GM18861 (cell line): ENCODE measurements around the gene FBXW12.

Experiments used
- ATAC-seq: cut with Tn5 transposase; IDR thresholded peaks from one replicate; pipeline ENCODE4 v1.9.1; 2021; ENCODE audit not compliant: unreplicated experiment

FBXW12 gene

GRCh38 chr3:48407542-48408099, 35.6 kb downstream of the FBXW12 start:
- no peak for ATAC-seq

DNA sequence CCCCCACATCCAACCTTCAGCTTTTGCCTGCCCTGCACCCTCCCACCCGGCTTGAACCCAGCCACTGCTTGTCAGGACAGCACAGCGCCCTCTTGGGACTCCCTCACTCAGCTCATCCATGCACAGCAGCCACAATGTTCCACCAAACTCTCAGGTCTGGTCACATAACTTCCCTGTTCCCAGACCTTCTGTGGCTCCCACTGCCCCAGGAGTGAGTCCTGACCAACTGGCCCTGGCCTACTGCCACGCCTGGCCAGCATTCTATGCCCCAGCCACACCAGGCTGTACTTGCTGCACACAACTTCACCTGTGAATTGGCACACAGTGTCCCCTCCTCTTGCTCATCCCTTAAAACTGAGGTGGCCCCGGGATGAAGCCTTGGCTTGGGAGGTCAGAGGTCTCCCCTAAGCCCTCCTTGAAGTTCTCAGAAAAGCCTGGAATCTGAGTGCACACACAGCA, 36.8 kb downstream of the FBXW12 start:
- no peak for ATAC-seq

GRCh38 chr3:48409291-48410201, 37.5 kb downstream of the FBXW12 start:
- ATAC-seq, result no peak

DNA sequence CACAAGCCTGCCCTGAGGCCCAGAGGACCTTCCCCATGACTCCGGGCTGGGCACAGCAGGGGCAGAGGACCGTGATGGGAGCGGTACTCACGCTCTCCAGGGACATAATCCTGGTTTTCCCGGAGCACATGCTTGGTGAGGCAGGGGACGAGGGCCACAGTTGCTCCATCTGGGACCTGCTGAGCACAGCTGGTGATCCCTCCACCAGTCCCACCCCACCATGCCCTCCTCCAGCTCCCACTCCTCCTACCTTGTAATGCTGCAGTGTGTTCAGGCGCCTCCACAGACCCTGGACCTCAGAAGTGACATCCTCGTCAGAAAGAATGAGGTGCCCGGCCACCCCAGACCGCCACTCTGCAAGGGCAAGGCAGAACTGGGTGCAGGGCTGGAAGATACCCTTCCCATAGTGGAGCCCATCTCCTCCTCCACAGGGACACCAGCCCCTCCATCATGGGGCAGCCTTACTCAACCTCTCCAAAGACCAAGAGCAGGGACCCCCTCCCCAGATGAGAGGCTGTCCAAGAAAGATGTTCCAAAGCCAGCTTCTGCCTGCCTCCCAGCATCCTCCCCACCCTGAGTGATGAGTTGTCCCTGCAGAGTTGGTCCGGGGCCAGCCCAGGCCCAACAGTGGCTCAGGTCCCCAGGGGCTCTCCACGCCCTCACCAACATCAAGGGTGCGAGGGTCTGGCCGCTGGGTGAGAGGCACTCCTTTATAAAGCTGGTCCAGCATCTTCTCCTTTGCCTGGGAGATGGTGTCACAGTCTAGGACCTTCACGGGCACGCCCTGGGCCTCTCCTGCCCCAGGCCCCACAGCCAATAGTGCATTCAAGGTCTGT, 38.4 kb downstream of the FBXW12 start:
- no peak for ATAC-seq

DNA sequence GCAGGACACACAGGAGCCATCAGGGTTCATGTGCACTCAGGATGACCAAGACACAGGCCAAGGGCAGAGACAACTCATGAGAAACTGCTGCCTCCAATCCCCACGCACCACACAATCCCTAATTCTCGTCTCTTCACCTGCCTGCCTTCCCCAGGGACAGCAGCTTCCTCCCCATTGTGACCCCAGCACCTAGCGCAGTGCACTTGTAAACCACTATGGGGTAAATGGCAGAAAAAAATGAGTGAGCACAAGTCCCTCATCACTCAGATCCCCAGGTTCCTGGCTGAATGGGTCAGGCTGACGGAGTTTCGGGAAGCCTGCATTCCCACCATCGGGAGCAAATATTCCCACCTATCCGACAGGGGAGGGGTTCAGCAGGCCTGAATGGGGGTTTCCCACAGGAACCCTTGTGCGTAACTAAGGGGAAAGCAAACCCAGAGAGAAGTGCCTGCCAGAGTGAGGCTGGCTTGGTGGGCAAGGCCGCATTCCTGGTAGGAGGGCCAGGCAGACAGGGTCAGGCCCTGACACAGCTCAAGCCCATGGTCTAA, 39.1 kb downstream of the FBXW12 start:
- ATAC-seq, result no peak

DNA sequence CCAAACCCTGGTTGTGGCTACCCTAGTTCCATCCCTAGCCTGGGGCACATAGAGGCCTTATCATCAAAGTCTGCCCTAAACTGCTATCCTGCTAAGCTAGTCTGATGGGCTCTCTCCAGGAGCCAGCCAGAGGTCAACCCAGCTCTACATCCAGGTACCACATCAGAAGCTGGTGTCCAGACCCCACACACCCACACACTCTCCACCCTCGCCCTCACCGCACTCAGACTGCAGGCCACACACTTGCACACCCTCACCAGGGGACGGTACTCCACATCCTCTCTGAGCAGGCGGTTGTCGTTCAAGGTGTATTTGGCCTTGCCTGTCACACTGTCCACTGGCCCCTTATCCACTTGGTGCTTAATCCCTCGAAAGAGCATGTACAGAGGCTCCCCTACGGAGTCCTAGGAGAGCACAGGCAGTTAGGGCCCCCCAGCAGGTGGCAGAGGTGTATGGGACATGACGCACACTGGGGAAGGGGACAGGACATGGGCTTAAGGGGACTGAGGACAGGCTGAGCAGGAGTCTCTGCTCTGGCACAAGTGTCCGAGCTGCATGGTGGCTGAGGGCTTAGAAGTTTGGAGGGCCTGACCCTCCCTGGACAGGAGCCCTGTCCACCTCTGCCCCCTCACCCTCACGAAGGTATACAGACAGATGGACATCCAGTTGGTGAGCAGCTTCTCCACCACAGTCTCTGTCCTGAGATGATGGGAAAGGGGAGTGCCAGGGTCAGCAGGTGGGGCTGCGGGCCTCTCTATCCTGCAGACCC, 39.8 kb downstream of the FBXW12 start:
- no peak for ATAC-seq

- ATAC-seq, result no peak
Measured at GRCh38 chr3:48412375-48413001, 40.5 kb downstream of the FBXW12 start.

GRCh38 chr3:48413086-48413485, 41.1 kb downstream of the FBXW12 start:
- no peak for ATAC-seq

- no peak for ATAC-seq
Measured at GRCh38 chr3:48413611-48414010, 41.6 kb downstream of the FBXW12 start.

GRCh38 chr3:48414376-48415250, 42.6 kb downstream of the FBXW12 start:
- no peak for ATAC-seq

- ATAC-seq, result no peak
Measured at GRCh38 chr3:48415251-48415953, 43.4 kb downstream of the FBXW12 start.

DNA sequence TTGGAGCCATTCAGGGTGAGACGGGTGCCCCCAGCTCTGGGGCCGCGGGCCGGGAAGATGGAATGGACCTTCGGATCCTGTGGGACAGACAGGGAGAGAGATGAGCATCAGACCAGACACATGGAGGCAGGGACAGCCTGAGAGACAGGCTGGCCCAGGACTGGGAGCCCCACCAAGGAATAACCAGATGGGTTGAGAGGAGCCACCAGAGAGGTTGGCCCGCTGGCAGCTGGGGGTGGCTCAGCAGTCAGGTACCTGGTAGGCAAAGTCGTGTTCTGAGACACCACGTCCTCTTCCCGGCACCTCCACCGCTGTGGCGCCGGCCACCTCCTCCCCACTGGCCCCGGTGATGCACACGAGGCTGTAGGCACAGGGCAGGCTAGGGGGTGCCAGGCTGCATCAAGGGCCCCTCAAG, 44.1 kb downstream of the FBXW12 start:
- ATAC-seq, result no peak

DNA sequence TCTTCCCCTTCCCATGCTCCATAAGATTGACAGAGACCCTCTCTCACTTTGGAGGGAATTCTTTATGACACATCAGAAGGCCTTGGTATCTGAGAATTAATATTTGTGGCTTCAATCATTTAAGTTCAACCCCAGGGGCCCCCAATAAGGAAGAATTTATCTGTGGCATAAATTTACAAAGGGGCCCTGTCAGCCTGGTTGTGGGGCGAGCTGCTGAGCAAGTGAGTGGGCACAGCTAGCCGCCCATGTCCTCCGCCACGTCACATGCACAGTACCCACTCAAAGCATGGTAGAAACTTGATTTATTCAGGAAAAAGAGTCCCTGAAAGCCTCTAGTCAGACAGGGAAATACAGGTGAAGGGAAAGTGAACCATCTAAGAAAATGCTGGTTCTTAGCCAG, 44.5 kb downstream of the FBXW12 start:
- no peak for ATAC-seq

DNA sequence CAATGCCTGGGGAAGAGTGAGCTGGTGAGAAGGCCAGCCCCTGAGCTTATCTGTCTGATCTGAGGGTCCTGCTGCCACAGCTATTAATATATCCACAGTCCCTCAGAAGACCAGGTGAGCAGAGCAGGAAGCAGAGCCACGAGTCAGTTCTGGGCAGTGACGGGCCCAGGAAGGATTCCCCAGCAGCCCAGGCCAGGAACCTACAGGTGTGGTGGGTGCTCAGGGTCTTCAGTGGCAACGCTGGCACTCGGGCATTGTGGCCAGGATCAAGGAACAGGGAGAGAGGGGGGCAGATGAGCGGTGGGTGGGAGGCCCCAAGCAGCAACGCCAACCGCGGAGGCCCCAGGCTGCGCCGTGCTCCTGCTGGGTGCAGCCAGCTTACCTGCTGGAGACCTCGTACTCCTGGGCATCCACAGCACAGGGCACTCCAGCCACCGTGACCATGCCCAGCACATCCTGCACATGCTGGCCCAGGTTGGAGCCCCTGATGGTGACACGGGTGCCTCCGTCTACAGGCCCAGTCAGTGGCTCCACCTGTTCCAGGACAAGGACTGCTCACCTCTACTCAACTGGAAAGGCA, 45.6 kb downstream of the FBXW12 start:
- no peak for ATAC-seq

DNA sequence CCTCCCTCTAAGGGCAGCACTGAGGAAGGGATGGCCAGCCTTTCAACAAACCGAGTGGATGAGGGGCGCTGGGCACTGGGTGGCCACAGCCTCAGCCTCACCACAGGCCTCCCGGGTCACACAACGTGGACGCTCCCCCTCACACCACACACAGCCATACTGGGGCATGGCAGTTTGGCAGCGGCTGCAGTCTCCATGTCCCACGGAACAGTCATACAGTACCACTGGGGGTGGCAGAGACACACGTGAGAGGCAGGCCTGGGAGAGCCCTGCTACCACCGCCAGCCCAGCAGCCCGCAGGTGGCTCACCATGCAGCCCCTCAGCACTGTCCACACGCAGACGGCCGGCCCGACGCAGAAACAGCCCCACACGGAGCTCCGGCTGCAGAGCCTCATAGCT, 46.1 kb downstream of the FBXW12 start:
- ATAC-seq, result no peak

DNA sequence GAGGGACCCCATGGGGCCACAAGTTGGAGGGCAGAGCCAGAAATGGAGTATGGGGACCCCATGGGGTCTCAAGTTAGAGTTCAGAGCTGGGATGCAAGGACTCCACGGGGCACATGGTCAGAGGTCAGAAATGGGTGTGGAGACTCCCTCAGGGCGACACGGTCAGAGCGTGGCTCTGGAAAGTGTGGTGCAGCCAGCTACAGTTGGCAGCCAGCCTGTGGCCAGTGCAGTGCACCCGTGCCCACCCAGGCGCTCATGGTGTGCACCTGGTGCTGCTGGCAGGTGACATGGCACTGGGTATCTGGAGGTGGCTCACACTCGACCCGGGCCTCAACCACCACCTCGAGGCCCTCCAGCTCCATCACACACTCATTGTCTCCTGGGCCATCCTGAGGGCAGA, 46.6 kb downstream of the FBXW12 start:
- ATAC-seq, result no peak

DNA sequence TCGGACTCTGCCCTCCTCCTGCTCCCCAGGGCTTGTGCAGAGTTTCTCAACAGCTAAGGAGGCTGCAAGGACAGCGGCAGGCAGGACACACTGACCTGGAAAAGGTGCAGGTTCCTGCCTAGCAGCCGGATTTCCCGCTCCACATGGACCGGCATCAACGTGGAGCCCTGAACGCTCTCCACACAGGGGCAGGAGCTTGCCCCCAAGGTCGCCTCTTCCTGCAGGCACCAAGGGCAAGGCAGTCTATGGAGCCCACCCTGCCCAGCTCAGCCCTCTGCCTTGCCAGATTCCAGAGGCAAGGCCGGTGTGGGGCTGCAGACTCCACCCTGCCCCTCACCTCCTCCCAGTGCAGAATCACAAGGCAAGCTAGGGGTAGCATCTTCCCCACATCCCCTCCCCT, 47.1 kb downstream of the FBXW12 start:
- ATAC-seq, result no peak

- ATAC-seq, result no peak
Measured at GRCh38 chr3:48419597-48419996, 47.6 kb downstream of the FBXW12 start.
